ENCODE data around the gene C2CD4D.
"Not testable (repeated sequence)": the region's sequence is repeated elsewhere in the genome, so short reads cannot be mapped to it uniquely, and the experiment has no call there.

The C2CD4D gene

DNA sequence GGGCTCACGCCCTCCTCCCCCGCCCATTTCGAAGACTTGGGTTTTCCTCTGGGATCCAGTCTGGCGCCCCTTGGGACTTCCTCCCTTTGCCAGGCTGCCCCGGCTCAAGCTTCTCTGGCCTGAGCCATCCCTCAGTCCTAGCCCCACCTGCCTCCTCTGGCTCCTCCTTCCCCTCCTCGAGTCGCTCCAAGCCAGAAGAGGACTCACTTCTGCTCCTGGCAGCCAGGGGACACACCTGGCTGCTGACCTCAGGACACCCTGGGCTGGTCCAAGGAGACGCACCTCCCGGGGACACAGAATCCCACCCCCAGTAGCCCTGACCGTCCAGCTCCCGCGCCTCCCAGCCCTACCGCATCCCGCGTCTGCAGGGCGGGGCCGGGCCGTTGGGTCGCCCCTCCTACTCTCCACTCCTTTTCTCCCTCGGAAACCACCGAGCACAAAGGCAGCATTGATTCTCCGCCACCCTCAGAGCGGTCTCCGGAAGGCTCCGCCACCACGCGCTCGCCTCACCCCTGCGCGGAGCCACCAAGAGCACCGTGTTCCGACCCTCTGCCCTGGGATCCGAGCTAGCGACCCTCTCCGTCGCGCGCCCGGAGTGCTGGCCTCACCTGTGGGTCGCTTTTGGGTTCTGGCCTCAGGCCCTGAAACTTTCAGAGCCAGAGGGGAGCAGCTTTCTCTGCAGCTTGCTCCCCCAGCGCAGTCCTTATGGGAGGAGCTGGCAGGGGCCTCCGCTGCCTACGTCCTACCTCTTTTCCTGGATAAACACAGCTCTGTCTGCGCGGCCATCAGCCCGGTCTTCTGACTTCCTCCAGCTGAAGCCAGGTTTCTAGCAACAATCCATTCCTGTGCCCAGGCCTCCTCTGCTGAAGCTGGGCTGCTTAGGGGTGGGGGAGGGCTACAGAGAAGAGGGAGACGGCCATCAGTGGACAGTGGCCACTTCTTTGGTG is at the start of gene C2CD4D:
TSS of gene C2CD4D (minus strand) at position 364 of the 947 bp plus-strand sequence. CDS start 831 bp downstream, outside the sequence.
- DNase-seq = peak; percentile 41

DNA sequence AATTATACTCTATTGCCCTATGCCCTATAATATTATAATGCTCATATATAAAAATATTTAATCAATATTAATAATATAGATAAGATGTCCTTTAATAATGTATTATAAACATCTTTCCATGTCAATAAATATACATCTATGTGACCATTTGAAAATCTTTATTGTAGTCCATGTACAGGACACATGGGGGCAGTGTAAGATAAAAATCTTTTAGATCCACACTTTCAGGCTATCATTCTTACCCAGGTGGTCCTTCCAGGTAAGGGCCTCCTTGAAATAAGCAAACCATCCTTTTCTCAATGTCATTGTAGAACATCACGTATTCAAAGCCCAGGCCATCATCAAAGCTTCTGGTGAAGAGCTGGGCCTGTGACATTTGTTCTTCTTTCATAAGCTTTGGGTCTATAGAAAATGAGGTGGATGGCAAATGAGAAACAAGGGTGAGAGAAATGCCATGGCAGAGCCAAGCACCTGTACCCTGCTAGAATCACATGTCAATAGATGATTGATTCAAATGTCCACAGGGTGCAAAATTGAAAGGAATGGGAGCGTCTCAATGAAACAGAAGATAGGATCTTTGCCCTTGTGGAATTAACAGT is 49.5 kb upstream of the C2CD4D start:
- DNase-seq = peak; percentile 31

GRCh38 chr1:151887028-151887427 is 47.4 kb upstream of the C2CD4D start:
- no peak for DNase-seq

- DNase-seq = no peak
These were observed 45.9 kb upstream of the C2CD4D start for GRCh38 chr1:151885479-151885878.

- not testable (repeated sequence) for DNase-seq
These were observed 45.3 kb upstream of the C2CD4D start for GRCh38 chr1:151884879-151885278.

GRCh38 chr1:151884445-151884844 is 44.8 kb upstream of the C2CD4D start:
- not testable (repeated sequence) for DNase-seq

DNA sequence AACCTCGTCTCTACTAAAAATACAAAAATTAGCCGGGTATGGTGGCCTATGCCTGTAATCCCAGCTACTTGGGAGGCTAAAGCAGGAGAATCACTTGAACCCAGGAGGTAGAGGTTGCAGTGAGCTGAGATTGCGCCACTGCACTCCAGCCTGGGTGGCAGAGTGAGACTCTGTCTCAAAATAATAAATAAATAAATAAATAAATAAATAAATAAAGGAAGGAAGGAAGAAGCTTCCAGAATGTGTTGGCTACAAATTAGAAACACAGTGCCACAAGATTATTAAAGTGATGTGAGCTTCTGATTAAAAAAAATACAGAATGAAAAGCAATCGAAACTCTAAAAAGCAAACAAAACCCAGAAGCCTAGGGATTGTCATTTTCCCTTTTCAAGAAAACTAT is 44.3 kb upstream of the C2CD4D start:
- not testable (repeated sequence) for DNase-seq

DNA sequence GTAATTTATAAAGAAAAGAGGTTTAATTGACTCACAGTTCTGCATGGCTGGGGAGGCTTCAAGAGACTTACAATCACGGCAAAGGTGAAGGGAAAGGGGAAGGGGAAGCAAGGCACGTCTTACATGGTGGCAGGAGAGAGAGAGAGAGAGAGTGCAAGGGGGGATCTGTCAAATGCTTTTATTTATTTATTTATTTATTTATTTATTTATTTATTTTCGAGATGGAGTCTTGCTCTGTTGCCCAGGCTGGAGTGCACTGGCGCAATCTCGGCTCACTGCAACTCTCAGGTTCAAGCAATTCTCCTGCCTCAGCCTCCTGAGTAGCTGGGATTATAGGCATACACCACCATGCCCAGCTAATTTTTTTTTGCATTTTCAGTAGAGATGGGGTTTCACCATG is 43.3 kb upstream of the C2CD4D start:
- DNase-seq = not testable (repeated sequence)

GRCh38 chr1:151882466-151882865 is 42.8 kb upstream of the C2CD4D start:
- DNase-seq = no peak

GRCh38 chr1:151881479-151881878 is 41.9 kb upstream of the C2CD4D start:
- no peak for DNase-seq

DNA sequence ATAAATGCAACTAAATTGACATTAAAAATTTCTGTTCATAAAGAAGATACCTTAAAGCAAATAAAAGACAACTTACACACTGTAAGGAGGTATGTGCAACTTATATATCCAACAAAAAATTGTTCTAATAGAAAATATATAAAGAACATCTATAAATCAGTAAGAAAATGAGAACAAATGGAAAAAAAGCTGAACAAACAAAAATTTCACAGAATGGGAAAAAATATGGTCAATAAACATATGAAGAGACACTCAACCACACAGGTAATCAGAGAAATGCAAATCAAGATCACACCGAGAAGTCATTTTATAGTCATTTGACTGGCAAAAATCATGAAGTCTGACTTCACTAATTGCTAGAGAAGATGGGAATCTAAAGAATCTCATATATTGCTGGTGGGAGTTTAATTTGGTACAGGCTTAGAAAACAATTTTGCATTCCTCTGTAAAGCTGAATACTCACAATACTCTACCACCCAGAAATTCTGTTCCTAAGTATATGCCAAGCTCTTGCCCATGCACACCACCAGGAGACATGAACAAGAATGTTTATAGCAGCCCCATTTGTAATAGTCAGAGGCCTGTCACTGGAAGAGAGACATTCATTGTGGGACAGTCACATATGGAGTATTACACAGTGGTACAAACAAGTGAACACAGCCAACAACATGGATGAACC is 35.9 kb upstream of the C2CD4D start:
- no peak for DNase-seq

- DNase-seq = not testable (repeated sequence)
These were observed 33.2 kb upstream of the C2CD4D start for GRCh38 chr1:151872776-151873175.

- DNase-seq = no peak
These were observed 31.8 kb upstream of the C2CD4D start for GRCh38 chr1:151871284-151872030.

GRCh38 chr1:151868486-151868885 is 28.9 kb upstream of the C2CD4D start:
- DNase-seq = no peak

DNA sequence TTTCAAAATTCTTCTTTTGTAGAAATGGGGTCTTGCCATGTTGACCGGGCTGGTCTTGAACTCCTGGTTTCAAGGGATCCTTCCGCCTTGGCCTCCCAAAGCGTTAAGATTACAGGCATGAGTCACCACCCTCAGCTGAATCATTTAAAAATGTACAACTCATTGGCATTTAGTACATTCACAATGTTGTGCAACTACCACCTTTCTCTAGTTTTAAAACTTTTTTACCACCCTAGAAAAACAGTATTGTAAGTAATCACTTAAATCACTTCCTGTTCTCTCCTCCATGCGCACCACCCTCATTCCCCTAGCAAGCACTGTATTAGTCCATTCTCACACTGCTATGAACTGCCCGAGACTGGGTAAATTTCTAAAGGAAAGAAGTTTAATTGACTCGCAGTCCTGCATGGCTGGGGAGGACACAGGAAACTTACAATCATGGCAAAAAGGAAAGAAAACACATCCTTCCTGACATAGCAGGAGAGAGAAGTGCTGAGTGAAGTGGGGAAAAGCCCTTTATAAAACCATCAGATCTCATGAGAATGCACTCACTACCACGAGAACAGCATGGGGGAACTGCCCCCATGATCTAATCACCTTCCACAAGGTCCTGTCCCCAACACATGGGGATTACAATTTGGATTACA is 28.3 kb upstream of the C2CD4D start:
- DNase-seq = no peak

GRCh38 chr1:151867321-151867720 is 27.7 kb upstream of the C2CD4D start:
- no peak for DNase-seq

GRCh38 chr1:151864411-151864810 is 24.8 kb upstream of the C2CD4D start:
- no peak for DNase-seq

GRCh38 chr1:151862604-151863003 is 23.0 kb upstream of the C2CD4D start:
- no peak for DNase-seq

- no peak for DNase-seq
These were observed 21.0 kb upstream of the C2CD4D start for GRCh38 chr1:151860504-151861187.

GRCh38 chr1:151859891-151860293 is 20.3 kb upstream of the C2CD4D start:
- DNase-seq = no peak

DNA sequence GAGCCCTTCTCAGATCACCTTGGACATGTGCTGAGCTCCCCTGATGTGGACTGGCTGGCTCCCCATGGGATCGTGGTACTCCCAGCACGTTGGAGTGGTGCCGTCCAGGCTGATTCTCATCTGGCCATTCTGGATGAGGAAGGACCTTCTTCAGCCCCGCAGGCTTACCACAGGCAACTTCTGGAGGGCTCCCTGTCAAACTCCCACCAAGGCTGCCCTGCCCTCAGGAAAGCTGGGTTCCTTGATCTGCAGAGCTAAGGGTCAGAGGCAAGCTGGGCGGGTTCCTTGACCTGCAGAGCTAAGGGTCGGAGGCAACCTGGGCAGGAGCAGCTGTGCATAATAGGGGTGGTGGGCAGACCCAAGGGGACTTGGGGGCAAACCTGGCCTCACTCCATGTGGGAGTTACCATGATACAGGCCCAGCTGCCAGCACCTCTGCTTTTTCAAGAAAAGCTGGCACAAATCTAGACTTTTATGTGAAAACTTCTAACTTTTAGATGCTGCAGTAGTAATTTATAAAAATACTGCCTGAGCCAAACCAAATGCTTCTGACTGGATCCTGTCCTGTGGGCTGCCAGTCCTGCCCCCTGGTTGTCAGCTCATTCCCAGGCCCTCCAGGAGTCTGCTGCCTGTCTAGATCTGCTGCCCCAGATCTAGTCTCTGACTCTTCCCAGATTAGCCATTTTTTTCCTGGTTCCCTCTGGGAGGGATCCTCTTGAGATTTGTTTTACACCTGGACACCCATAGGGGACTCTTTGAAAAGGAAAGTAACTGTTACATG is 19.5 kb upstream of the C2CD4D start:
- DNase-seq = no peak

All from SHP77 treated with DMSO at 0.1 percent for 48 hours (cell line).